Ascending aorta (tissue), 2 donors: Measurements from ENCODE around the gene CAMK2D. TPM values are rescaled to one million over a fixed set of nuclear protein-coding genes. Genes with fewer than 3 reads are reported as not detected.
A peak's percentile ranks its signal among the peaks of the same experiment; 100 is the strongest.

Experiments used
- DNase-seq, 2 donors: peaks; one replicate each; pipeline ENCODE4 v3.0.0-alpha.2; 2019; ENCODE audit warnings: low spot score in 2 of 2
- H3K27ac ChIP-seq, 2 donors: fragments of 200-600 bp; sonication (generic); one replicate each; pipeline ENCODE4 v1.5.1; 2016 to 2017; ENCODE audit warnings: mild to moderate bottlenecking in 1 of 2
- H3K27me3 ChIP-seq: fragments of 200-600 bp; sonication (generic); one replicate; pipeline ENCODE4 v1.5.1; 2017
- H3K36me3 ChIP-seq, 2 donors: fragments of 200-600 bp; sonication (generic); one replicate each; pipeline ENCODE4 v1.5.1; 2016
- H3K4me1 ChIP-seq, 2 donors: fragments of 200-600 bp; sonication (generic); one replicate each; pipeline ENCODE4 v1.5.1; 2016 to 2017; ENCODE audit warnings: mild to moderate bottlenecking in 1 of 2
- H3K4me3 ChIP-seq, 2 donors: fragments of 200-600 bp; sonication (generic); one replicate each; pipeline ENCODE4 v1.5.1; 2016 to 2017; ENCODE audit warnings: mild to moderate bottlenecking in 1 of 2
- H3K9me3 ChIP-seq, 2 donors: fragments of 200-600 bp; sonication (generic); one replicate each; pipeline ENCODE4 v1.5.1; 2016
- CTCF ChIP-seq, 3 experiments: fragments of 200-600 bp in 2 of 3; fragments of 450-650 bp in 1 of 3; sonication (generic) in 2 of 3; IDR thresholded peaks; one replicate each; pipeline ENCODE4 v1.5.1; 2016 to 2019; ENCODE audit warnings: antibody characterized with exemption in 3 of 3, mild to moderate bottlenecking in 1 of 3, moderate library complexity in 1 of 3
- intact Hi-C: fragments of 100-400 bp; cut with DNase I; formaldehyde crosslinking; loops from one replicate; pipeline ENCODE4 v1.15.1; 2023
- total RNA-seq: library from RNA; depleted of rRNA; stranded (reverse); fragments of >200 nt; gene quantifications from one replicate; pipeline ENCODE4 v1.1.0, GENCODE V29; 2016

The CAMK2D gene
- total RNA-seq, 1 donor from 2014 or later = 23.8 TPM

- Histone ChIP-seq H3K4me1 (no peaks in the 10 kb centered on the region), H3K4me3 (no peak overlapping the region), H3K36me3 (no peaks in the 10 kb centered on the region), H3K27ac (no peak overlapping the region), H3K9me3 (peaks cover 0 to 6% of the 10 kb centered on the region in 2 donors), H3K27me3 (no peaks in the 10 kb centered on the region)
- no peak for TF ChIP-seq CTCF (IDR thresholded peaks at IDR 0.05)
- DNase-seq = no peak
- intact Hi-C loops = no loop called here
These were observed 28.9 kb upstream of the CAMK2D start for GRCh38 chr4:113790478-113790877.

- no peak for TF ChIP-seq CTCF (IDR thresholded peaks at IDR 0.05)
- Histone ChIP-seq H3K4me1 (peaks cover 4% of the 10 kb centered on the region in 2 donors), H3K36me3 (no peaks in the 10 kb centered on the region), H3K9me3 (peaks cover 0 to 6% of the 10 kb centered on the region in 2 donors), H3K27me3 (no peaks in the 10 kb centered on the region), H3K4me3 (no peak overlapping the region), H3K27ac (no peak overlapping the region)
- no peak for DNase-seq
- intact Hi-C loops = loop anchor here (10.0 kb wide), 1 partner anchor 96 kb away; no protein-coding TSS in a partner anchor
These were observed 27.4 kb upstream of the CAMK2D start for GRCh38 chr4:113788888-113789287.

GRCh38 chr4:113785781-113786180 is 24.2 kb upstream of the CAMK2D start:
- no peaks in the 10 kb centered on the region for H3K9me3 ChIP-seq
- H3K4me3 ChIP-seq = no peak overlapping the region
- intact Hi-C loops = loop anchor here (10.0 kb wide), 1 partner anchor 99 kb away; no protein-coding TSS in a partner anchor
- H3K27ac ChIP-seq = no peak overlapping the region
- H3K36me3 ChIP-seq = no peaks in the 10 kb centered on the region
- peaks cover 4% of the 10 kb centered on the region in 2 donors for H3K4me1 ChIP-seq
- TF ChIP-seq CTCF (IDR thresholded peaks at IDR 0.05) = no peak
- no peak for DNase-seq
- H3K27me3 ChIP-seq = no peaks in the 10 kb centered on the region

- Histone ChIP-seq H3K27me3 (no peaks in the 10 kb centered on the region), H3K4me1 (peaks cover 4% of the 10 kb centered on the region in 2 donors), H3K36me3 (no peaks in the 10 kb centered on the region), H3K27ac (peak overlapping the region; percentile 30 to 63), H3K9me3 (no peaks in the 10 kb centered on the region), H3K4me3 (no peak overlapping the region)
- TF ChIP-seq CTCF (IDR thresholded peaks at IDR 0.05) = no peak
- intact Hi-C loops = loop anchor here (5.0 to 10.0 kb wide), 2 partner anchors 100 to 288 kb away; no protein-coding TSS in a partner anchor
- no peak for DNase-seq
These were observed 23.1 kb upstream of the CAMK2D start for GRCh38 chr4:113784497-113785250.

- Histone ChIP-seq H3K27ac (no peak overlapping the region), H3K9me3 (no peaks in the 10 kb centered on the region), H3K36me3 (no peaks in the 10 kb centered on the region), H3K27me3 (no peaks in the 10 kb centered on the region), H3K4me1 (peaks cover 4% of the 10 kb centered on the region in 2 donors), H3K4me3 (no peak overlapping the region)
- intact Hi-C loops = loop anchor here (5.0 to 10.0 kb wide), 2 partner anchors 101 to 289 kb away; no protein-coding TSS in a partner anchor
- TF ChIP-seq CTCF (IDR thresholded peaks at IDR 0.05) = no peak
- DNase-seq = no peak
These were observed 22.2 kb upstream of the CAMK2D start for GRCh38 chr4:113783701-113784100.
